Measurements from ENCODE around the gene TLCD4. TPM values are rescaled to one million over a fixed set of nuclear protein-coding genes. Genes with fewer than 3 reads are reported as not detected.

Gene TLCD4
- total and polyA plus RNA-seq, 5 donors from 2014 or later = 0.03 to 0.80 (median 0.76) TPM; not detected in 2

DNA sequence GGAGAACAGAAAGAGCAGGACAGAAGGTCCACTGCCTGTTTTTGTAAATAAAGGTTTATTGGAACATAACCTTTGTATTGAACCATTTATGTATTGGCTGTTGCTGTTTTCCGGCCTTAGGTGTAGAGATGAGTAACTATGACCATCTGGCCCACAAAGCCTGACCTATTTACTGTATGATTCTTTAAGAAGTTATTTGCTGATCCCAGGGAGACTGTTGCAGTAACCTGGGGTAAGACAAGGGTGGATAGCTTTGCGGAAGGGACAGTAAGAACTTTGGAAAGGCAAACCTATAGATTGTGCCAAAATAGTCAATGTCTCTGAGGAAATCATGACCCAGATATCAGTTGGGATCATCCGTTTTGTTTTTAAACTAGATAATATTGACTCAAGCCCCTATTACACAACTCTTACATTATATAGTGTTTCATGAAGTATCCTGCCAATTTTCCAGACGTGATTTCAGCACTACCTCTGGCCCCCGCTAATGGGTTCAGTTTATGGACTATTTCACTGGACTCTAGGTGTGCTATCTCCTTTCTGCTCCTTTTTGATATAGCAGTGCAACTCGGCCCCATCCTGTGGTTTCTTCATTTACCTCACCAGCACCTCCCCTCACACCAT is 20.8 kb upstream of the TLCD4 start:
- Mint-ChIP-seq H3K4me1 (no peaks in the 10 kb centered on the region), H3K4me3 (no peak overlapping the region), H3K9me3 (peaks cover 0 to 3% (median 0%) of the 10 kb centered on the region in 7 donors), H3K27ac (no peak overlapping the region), H3K27me3 (peaks cover 5% of the 10 kb centered on the region), H3K36me3 (no peaks in the 10 kb centered on the region)
- ATAC-seq (ENCODE audit: low read depth in 2 of 2) (no peak), DNase-seq (no peak)
- Histone ChIP-seq H3K4me1 (ENCODE audit: control insufficient read depth, insufficient read depth, low read length, poor library complexity, severe bottlenecking) (no peaks in the 10 kb centered on the region), H3K27ac (ENCODE audit: insufficient read depth, low read length, poor library complexity, severe bottlenecking) (no peak overlapping the region), H3K27me3 (ENCODE audit: control insufficient read depth, insufficient read depth, low read length) (peaks cover 2% of the 10 kb centered on the region), H3K4me3 (ENCODE audit: low read depth, low read length) (no peak overlapping the region), H3K9me3 (ENCODE audit: control insufficient read depth in 2 of 2, low read length in 2 of 2) (no peaks in the 10 kb centered on the region), H3K36me3 (ENCODE audit: control insufficient read depth, insufficient read depth, low read length) (no peaks in the 10 kb centered on the region)

GRCh38 chr1:95097426-95097825 is 19.7 kb upstream of the TLCD4 start:
- Mint-ChIP-seq H3K36me3 (no peaks in the 10 kb centered on the region), H3K9me3 (peaks cover 0 to 3% (median 0%) of the 10 kb centered on the region in 7 donors), H3K27me3 (peaks cover 5% of the 10 kb centered on the region), H3K4me3 (no peak overlapping the region), H3K4me1 (no peaks in the 10 kb centered on the region), H3K27ac (no peak overlapping the region)
- H3K27me3 ChIP-seq (ENCODE audit: control insufficient read depth, insufficient read depth, low read length) = peaks cover 4% of the 10 kb centered on the region
- no peaks in the 10 kb centered on the region for H3K9me3 ChIP-seq (ENCODE audit: control insufficient read depth in 2 of 2, low read length in 2 of 2)
- H3K36me3 ChIP-seq (ENCODE audit: control insufficient read depth, insufficient read depth, low read length) = no peaks in the 10 kb centered on the region
- no peak overlapping the region for H3K4me3 ChIP-seq (ENCODE audit: low read depth, low read length)
- H3K4me1 ChIP-seq (ENCODE audit: control insufficient read depth, insufficient read depth, low read length, poor library complexity, severe bottlenecking) = no peaks in the 10 kb centered on the region
- H3K27ac ChIP-seq (ENCODE audit: insufficient read depth, low read length, poor library complexity, severe bottlenecking) = no peak overlapping the region
- no peak for ATAC-seq (ENCODE audit: low read depth in 2 of 2)
- no peak for DNase-seq

GRCh38 chr1:95098196-95098595 is 19.0 kb upstream of the TLCD4 start:
- no peaks in the 10 kb centered on the region for H3K36me3 Mint-ChIP-seq
- H3K27me3 ChIP-seq (ENCODE audit: control insufficient read depth, insufficient read depth, low read length) = peaks cover 6% of the 10 kb centered on the region

DNA sequence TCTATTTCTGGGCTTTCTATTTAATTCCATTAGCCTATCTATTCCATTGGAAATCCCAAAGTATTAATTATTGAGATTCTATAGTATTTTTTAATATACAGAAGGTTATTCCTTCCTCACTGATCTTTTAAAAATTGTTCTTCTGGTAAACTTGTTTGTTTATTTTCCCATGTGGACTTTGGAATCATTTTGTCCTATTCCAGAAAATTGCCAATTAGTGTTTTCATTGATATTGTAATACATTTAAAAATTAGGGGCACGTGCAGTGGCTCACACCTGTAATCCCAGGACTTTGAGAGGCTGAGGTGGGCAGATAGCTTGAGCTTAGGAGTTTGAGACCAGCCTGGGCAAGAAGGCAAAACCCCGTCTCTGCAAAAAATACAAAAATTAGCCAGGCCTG is 8.4 kb upstream of the TLCD4 start:
- Mint-ChIP-seq H3K27me3 (peaks cover 21% of the 10 kb centered on the region), H3K4me3 (no peak overlapping the region), H3K4me1 (no peaks in the 10 kb centered on the region), H3K36me3 (no peaks in the 10 kb centered on the region), H3K27ac (no peak overlapping the region), H3K9me3 (no peaks in the 10 kb centered on the region)
- Histone ChIP-seq H3K36me3 (ENCODE audit: control insufficient read depth, insufficient read depth, low read length) (no peaks in the 10 kb centered on the region), H3K9me3 (ENCODE audit: control insufficient read depth in 2 of 2, low read length in 2 of 2) (no peaks in the 10 kb centered on the region), H3K4me1 (ENCODE audit: control insufficient read depth, insufficient read depth, low read length, poor library complexity, severe bottlenecking) (no peaks in the 10 kb centered on the region), H3K27me3 (ENCODE audit: control insufficient read depth, insufficient read depth, low read length) (peaks cover 2% of the 10 kb centered on the region), H3K4me3 (ENCODE audit: low read depth, low read length) (no peak overlapping the region), H3K27ac (ENCODE audit: insufficient read depth, low read length, poor library complexity, severe bottlenecking) (no peak overlapping the region)
- no peak for ATAC-seq (ENCODE audit: low read depth in 2 of 2)
- no peak for DNase-seq

More at GRCh38 chr1:95098196-95098595, 19.0 kb upstream of the TLCD4 start:
- Histone ChIP-seq H3K4me1 (ENCODE audit: control insufficient read depth, insufficient read depth, low read length, poor library complexity, severe bottlenecking) (no peaks in the 10 kb centered on the region), H3K4me3 (ENCODE audit: low read depth, low read length) (no peak overlapping the region), H3K9me3 (ENCODE audit: control insufficient read depth in 2 of 2, low read length in 2 of 2) (no peaks in the 10 kb centered on the region), H3K36me3 (ENCODE audit: control insufficient read depth, insufficient read depth, low read length) (no peaks in the 10 kb centered on the region), H3K27ac (ENCODE audit: insufficient read depth, low read length, poor library complexity, severe bottlenecking) (no peak overlapping the region)
- Mint-ChIP-seq H3K27me3 (peaks cover 5% of the 10 kb centered on the region), H3K4me3 (no peak overlapping the region), H3K27ac (no peak overlapping the region), H3K9me3 (peaks cover 0 to 3% (median 0%) of the 10 kb centered on the region in 7 donors), H3K4me1 (no peaks in the 10 kb centered on the region)
- no peak for ATAC-seq (ENCODE audit: low read depth in 2 of 2)
- no peak for DNase-seq

- H3K4me3 Mint-ChIP-seq = no peak overlapping the region
- Histone ChIP-seq H3K36me3 (ENCODE audit: control insufficient read depth, insufficient read depth, low read length) (no peaks in the 10 kb centered on the region), H3K9me3 (ENCODE audit: control insufficient read depth in 2 of 2, low read length in 2 of 2) (no peaks in the 10 kb centered on the region), H3K27me3 (ENCODE audit: control insufficient read depth, insufficient read depth, low read length) (peaks cover 8% of the 10 kb centered on the region), H3K27ac (ENCODE audit: insufficient read depth, low read length, poor library complexity, severe bottlenecking) (no peak overlapping the region), H3K4me1 (ENCODE audit: control insufficient read depth, insufficient read depth, low read length, poor library complexity, severe bottlenecking) (no peaks in the 10 kb centered on the region), H3K4me3 (ENCODE audit: low read depth, low read length) (no peak overlapping the region)
- DNase-seq (no peak), ATAC-seq (ENCODE audit: low read depth in 2 of 2) (no peak)
- no peak overlapping the region for H3K27ac Mint-ChIP-seq
- H3K4me1 Mint-ChIP-seq = no peaks in the 10 kb centered on the region
- peaks cover 34% of the 10 kb centered on the region for H3K27me3 Mint-ChIP-seq
- H3K36me3 Mint-ChIP-seq = no peaks in the 10 kb centered on the region
- H3K9me3 Mint-ChIP-seq = no peaks in the 10 kb centered on the region
Measured at GRCh38 chr1:95111014-95111413, 6.1 kb upstream of the TLCD4 start.

GRCh38 chr1:95113684-95114083 is 3.5 kb upstream of the TLCD4 start:
- no peak overlapping the region for H3K27ac Mint-ChIP-seq

DNA sequence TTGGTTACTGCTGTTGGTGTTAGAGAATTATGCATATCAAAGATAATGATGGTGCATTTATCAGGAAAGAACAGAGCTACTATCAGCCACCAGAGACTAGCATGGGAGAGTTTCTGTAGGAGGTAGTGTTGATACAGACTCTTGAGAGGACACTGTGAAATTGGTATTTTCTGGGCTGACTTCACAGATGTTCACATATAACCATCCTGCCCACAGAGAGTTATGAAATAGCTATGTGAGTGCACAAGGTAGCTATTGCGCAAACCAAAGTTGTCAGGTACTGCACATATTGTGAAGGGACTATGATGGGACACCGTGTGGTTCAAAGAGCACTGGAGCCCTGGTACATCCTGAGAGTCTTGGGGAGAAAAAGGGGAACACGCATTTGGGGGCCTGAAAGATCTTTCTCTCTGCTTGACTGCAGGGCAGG is 1.4 kb upstream of the TLCD4 start:
- Mint-ChIP-seq H3K27ac (no peak overlapping the region), H3K36me3 (no peaks in the 10 kb centered on the region), H3K4me3 (peak overlapping the region in 2 of 4 donors; percentile 3 to 23), H3K9me3 (peaks cover 0 to 2% (median 0%) of the 10 kb centered on the region in 7 donors), H3K27me3 (peaks cover 62% of the 10 kb centered on the region), H3K4me1 (peaks cover 6 to 13% (median 10%) of the 10 kb centered on the region in 4 donors)
- H3K4me1 ChIP-seq (ENCODE audit: control insufficient read depth, insufficient read depth, low read length, poor library complexity, severe bottlenecking) = peaks cover 15% of the 10 kb centered on the region
- no peak overlapping the region for H3K4me3 ChIP-seq (ENCODE audit: low read depth, low read length)
- DNase-seq = no peak
- H3K9me3 ChIP-seq (ENCODE audit: control insufficient read depth in 2 of 2, low read length in 2 of 2) = no peaks in the 10 kb centered on the region
- no peak overlapping the region for H3K27ac ChIP-seq (ENCODE audit: insufficient read depth, low read length, poor library complexity, severe bottlenecking)
- no peak for ATAC-seq (ENCODE audit: low read depth in 2 of 2)
- H3K27me3 ChIP-seq (ENCODE audit: control insufficient read depth, insufficient read depth, low read length) = peaks cover 28% of the 10 kb centered on the region
- H3K36me3 ChIP-seq (ENCODE audit: control insufficient read depth, insufficient read depth, low read length) = no peaks in the 10 kb centered on the region

More at GRCh38 chr1:95113684-95114083, 3.5 kb upstream of the TLCD4 start:
- peaks cover 15% of the 10 kb centered on the region for H3K4me1 ChIP-seq (ENCODE audit: control insufficient read depth, insufficient read depth, low read length, poor library complexity, severe bottlenecking)
- Mint-ChIP-seq H3K4me3 (no peak overlapping the region), H3K27me3 (peaks cover 46% of the 10 kb centered on the region), H3K36me3 (no peaks in the 10 kb centered on the region), H3K4me1 (peaks cover 5 to 12% (median 7%) of the 10 kb centered on the region in 4 donors), H3K9me3 (peaks cover 0 to 2% (median 0%) of the 10 kb centered on the region in 7 donors)
- no peaks in the 10 kb centered on the region for H3K36me3 ChIP-seq (ENCODE audit: control insufficient read depth, insufficient read depth, low read length)
- ATAC-seq (ENCODE audit: low read depth in 2 of 2) (no peak), DNase-seq (no peak)
- H3K27me3 ChIP-seq (ENCODE audit: control insufficient read depth, insufficient read depth, low read length) = peaks cover 16% of the 10 kb centered on the region
- H3K27ac ChIP-seq (ENCODE audit: insufficient read depth, low read length, poor library complexity, severe bottlenecking) = no peak overlapping the region
- H3K4me3 ChIP-seq (ENCODE audit: low read depth, low read length) = no peak overlapping the region
- H3K9me3 ChIP-seq (ENCODE audit: control insufficient read depth in 2 of 2, low read length in 2 of 2) = no peaks in the 10 kb centered on the region
